ENCODE data around the gene TEN1.
"Not testable (repeated sequence)": the region's sequence is repeated elsewhere in the genome, so short reads cannot be mapped to it uniquely, and the experiment has no call there.

Gene TEN1

GRCh38 chr17:76022973-76023899 lies 44.2 kb downstream of the TEN1 start:
- in situ Hi-C loops (cut with MboI; ENCODE audit: low sequenced_read_pairs) = loop anchor here (25.0 kb wide), 1 partner anchor 89 kb away; the partner anchor contains the start of gene EXOC7

GRCh38 chr17:76023900-76024237 lies 44.8 kb downstream of the TEN1 start:
- in situ Hi-C loops (cut with MboI; ENCODE audit: low sequenced_read_pairs) = loop anchor here (25.0 kb wide), 1 partner anchor 88 kb away; the partner anchor contains the start of gene EXOC7

DNA sequence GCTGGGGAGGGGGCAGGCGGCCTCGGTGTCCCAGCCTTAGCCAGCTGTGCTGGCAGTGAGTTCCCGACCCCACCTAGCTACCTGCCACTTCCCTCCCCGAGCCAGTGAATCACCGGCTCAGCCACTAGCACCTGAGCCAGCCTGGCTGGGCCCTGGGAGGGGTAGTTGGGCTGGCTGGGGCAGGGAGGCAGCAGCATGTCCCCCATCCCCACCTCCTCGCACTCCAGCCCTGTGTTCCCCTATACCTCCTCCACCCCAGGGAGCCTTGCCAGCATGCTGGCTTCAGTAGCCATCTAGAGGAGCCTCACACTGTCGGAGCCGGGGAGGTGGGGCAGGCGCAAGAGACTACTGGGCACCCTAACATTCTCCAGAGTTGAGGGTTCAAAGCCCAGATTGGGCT lies 45.3 kb downstream of the TEN1 start:
- in situ Hi-C loops (cut with MboI; ENCODE audit: low sequenced_read_pairs) = loop anchor here (25.0 kb wide), 1 partner anchor 88 kb away; the partner anchor contains the start of gene EXOC7

DNA sequence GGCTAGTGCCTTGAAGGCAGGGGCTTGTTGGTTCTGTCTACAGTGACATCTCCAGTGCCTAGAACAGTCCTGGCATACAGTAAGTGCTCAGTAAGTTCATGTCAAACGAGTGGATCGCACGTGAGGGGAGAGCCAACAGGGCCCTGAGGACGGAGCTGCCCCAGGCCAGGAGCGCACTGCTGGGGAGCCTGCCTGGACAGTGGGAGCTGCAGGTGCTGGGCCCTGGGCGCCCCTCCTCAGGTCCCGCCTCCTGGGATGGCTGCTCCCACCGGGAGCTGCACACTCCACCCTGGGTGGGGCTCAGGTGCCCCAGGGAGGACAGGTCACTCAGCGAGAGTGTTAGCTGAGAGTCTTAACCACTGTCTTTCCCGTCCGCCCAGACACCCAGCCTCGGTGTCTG lies 46.3 kb downstream of the TEN1 start:
- in situ Hi-C loops (cut with MboI; ENCODE audit: low sequenced_read_pairs) = no loop called here

GRCh38 chr17:76026714-76027158 lies 47.7 kb downstream of the TEN1 start:
- in situ Hi-C loops (cut with MboI; ENCODE audit: low sequenced_read_pairs) = no loop called here

DNA sequence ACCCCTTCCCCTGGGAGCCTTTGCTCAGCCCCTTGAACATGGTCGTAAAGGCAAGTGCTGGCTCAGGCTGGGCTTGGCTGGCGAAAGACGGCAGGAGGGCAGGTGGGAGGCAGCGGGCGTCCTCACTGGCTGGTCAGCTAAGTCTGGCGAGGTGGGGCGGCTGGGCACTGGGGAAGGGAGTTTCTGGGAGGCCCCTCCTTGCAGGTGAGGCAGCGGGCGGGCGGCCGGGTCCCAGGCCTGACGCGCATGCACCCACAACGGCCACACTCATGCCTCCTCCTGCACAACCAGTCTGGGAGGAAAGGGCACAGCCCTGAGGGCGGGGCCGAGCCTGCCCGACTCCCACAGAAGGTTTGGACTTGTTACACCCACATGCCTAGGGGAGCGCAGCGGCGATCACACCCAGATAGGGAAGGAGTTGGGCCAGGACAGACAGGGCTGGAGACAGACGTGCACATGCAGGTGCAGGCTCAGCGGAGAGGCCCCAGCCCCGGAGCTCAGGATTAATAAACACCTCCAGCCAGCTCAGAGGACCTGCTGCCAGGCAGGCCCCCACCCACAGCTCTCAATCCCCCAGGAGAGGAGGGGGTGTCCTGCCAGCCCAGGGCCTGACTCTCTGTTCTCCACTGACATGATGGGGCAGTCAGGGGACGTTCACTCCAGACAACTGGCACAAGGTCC lies 48.3 kb downstream of the TEN1 start, which contains the start of gene EVPL:
Gene EVPL, minus strand, starts transcription at position 148 of the 681 bp plus-strand sequence. Its CDS starts 108 bp downstream, at position 40.
- in situ Hi-C loops (cut with MboI; ENCODE audit: low sequenced_read_pairs) = no loop called here

DNA sequence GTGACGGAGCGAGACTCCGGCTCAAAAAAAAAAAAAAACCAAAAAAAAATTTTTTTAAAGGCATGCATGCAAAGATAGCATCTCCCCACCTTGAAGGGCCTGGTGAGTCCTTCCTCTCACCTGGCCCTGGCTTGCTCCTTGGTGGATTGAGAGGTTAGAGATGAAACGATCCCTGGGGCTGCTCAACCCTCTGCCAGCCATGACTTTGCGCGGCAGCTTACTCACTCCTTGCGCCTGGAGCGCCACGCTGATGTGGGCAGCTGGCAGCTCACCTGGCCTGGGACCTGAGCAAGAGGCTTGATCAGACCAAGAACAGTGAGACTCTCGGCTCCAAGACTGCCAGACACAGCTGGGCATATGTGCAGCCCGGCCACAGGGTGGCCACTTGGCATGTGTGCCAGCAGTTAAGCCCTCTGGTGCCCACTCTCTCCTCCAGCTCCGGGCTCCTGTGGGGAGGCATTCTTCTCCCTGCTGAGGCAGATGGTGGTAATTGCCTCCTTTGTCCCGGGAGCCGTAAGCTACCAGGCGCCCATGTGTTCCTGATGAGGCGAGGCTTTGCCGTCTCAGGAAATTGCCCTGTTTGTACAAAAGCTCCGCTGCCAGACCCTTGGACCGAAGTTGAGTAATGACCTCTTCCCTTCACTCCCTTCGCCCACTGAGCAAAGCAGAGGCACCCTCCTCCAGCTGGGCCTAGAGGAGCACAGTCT lies 53.2 kb downstream of the TEN1 start:
- in situ Hi-C loops (cut with MboI; ENCODE audit: low sequenced_read_pairs) = no loop called here

- in situ Hi-C loops (cut with MboI; ENCODE audit: low sequenced_read_pairs) = no loop called here
These were observed 53.7 kb downstream of the TEN1 start for GRCh38 chr17:76032780-76033108.

DNA sequence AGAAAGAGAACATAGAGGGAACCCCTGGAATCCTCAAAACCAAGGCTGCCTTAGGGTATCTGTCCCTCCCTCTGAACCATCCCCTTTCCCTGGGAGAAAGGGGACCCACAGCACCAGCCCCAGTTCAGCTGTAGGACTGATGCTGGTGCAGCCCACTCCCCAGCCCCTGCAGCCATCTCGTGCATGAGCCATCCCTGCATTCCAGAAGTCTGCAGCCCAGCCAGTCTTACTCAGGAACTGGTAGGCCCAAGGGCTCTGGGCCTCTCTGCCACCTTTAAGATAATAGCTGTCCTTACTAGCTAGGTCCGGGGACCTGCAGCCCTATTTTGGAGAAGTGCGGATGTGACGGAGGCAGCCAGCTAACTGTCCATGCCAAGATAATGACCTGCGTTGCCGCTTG lies 54.1 kb downstream of the TEN1 start:
- in situ Hi-C loops (cut with MboI; ENCODE audit: low sequenced_read_pairs) = no loop called here

DNA sequence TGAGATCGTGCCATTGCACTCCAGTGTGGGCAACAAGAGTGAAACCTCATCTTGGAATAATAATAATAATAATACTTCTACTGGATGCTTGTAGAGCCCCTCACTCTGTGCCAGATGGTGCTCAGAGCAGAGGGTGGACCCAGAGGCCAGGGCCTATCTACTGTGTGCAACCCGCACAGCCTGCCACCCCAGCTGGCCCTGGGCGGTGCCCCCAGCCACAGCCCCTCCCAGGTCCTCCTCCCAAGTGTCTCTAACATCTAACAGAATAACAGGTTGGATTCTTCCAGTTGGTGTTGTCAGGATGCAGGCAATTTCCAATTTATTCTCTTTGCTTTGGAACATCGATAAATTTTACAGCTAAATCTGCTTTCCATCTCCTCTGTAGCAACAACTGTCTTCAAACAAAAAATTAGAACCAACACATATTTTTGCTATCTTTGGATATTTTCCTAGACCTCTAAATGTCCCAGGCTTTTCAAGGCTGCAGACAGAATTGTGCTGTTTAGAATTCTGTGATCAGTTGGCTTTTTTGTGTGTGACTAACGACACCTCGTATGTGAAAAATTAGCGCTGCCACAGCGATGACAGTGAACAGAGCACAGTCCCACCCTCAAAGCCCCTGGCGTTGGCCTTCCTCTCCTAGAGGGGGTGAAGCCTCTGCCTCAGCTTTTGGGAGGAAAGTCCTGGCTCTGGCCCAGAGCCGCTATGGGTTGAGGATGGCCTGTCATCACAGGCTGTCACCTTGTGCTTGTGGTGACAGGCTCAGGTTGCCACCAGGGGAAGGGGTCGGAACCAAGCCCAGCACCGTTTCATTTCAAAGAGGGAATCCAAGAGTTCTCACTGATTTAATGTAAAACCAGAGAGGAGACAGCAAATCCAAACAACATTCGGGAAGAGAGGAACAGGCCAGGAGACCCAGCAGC lies 55.6 kb downstream of the TEN1 start:
- in situ Hi-C loops (cut with MboI; ENCODE audit: low sequenced_read_pairs) = no loop called here

DNA sequence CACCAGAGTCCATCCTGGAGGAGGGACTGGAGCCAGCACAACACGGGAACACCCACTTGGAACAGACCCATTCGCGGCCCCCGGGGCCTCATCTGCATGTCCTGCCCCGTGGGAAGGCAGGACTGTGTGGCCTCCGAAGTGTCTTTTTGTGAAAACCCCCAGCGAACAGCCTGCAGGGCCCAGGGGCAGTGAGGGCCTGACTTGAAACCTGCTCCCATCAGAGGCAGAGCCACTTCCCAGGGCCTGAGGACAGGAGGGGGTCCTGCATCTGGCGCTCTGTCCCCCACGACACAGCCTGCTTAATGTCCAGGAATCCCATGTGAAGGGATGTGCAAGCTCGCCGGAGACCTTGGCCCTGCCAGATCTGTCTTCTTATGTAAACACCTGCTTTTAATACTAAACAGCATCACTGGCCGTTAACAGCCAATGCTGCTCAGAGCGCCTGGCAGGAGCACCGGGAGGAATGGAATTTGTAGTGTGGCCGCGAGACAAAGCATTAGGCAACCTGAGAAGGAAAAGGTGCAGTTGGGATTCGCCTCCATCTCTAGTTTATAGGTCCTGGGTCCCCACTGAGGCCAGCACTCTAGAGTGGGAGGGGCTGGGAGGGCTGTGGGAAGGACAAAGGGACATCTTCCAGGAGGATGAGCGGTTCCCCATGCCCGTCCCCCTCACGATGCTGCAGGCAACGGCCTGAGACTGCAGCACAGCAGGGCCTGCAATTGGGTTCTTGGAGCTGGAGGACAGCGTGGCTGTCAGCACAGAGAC lies 57.6 kb downstream of the TEN1 start:
- in situ Hi-C loops (cut with MboI; ENCODE audit: low sequenced_read_pairs) = no loop called here

DNA sequence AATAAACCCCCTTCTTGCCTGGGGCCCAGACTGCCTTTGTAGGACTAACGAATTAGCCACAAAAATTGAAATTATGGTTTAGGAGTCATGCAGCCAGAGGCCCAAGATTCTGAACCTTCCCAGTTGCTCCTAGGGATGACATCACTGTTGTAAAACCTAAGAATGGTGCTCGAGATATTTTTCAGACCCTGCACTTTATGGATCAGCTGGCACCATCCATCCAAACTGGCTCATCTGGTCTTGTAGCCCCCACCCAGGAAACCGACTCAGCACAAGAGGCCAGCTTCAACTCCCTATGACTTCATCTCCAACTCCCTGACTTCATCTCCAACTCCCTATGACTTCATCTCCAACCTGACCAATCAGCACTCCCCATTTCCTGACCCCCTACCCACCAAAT lies 59.0 kb downstream of the TEN1 start:
- in situ Hi-C loops (cut with MboI; ENCODE audit: low sequenced_read_pairs) = no loop called here

DNA sequence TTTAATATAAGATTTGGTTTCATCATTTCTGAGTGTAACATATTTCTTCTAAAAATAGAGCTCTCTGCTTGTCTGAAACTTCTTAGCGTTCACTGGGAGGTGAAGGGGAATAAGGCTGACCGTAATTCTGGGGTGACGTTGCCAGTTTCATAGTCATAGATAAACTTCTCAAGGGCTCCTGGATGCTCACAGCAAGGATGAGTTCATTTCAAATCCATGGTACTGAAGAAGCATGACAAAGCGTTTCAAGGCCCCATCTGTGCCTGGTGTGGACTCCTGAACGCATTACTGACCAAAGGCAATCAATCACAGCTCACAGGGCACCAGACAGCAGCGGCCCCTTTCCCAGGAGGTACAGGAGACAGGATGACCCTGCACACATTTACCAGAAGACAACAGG lies 60.1 kb downstream of the TEN1 start:
- in situ Hi-C loops (cut with MboI; ENCODE audit: low sequenced_read_pairs) = no loop called here

- in situ Hi-C loops (cut with MboI; ENCODE audit: low sequenced_read_pairs) = no loop called here
These were observed 61.3 kb downstream of the TEN1 start for GRCh38 chr17:76040376-76040775.

- in situ Hi-C loops (cut with MboI; ENCODE audit: low sequenced_read_pairs) = not testable (repeated sequence)
These were observed 63.8 kb downstream of the TEN1 start for GRCh38 chr17:76042868-76043267.

DNA sequence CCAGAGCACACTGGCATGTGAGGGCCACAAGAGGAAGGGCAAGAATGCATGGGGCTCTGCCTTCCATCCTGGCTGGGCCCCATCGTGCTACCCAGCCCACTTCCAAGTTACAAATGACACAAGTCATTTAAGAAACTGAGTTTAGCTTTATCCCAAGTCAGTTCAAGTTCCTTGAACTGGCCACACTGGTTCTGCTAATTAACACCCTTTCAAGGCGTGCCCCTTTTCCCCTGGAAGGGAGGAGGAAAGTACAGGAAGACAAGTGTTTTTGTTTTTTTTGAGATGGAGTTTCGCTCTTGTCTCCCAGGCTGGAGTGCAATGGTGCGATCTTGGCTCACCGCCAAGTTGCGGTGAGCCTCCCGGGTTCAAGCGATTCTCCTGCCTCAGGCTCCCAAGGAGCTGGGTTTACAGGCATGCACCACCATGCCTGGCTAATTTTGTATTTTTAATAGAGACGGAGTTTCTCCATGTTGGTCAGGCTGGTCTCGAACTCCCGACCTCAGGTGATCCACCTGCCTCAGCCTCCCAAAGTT lies 65.5 kb downstream of the TEN1 start:
- in situ Hi-C loops (cut with MboI; ENCODE audit: low sequenced_read_pairs) = not testable (repeated sequence)

GRCh38 chr17:76046064-76046463 lies 67.0 kb downstream of the TEN1 start:
- in situ Hi-C loops (cut with MboI; ENCODE audit: low sequenced_read_pairs) = no loop called here

DNA sequence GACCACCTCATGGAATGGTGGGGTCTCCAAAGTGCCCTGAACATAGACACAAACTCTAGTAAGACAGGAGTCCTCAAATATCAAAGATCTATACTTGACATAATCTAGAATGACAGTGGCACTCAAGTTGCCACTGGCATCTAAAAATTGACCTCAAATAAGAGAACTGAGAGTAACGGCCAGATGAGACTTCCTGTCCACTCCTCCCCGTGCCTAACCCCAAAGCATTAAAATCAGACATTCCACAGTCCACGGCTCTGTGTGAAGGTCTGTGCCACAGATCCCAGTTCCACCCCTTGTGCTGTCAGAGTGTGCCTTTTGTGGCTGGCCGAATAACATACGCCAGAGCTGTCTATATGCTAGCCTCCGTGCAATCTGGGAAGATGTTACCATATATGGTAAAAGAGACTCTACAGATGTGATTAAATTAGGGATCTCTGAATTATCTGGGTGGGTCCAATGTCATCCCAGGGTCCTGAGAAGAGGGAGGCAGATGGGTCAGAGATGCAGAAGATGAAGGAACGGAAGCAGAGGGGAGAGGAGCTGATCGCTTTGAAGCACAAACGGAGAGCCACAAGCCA lies 69.1 kb downstream of the TEN1 start:
- in situ Hi-C loops (cut with MboI; ENCODE audit: low sequenced_read_pairs) = no loop called here

GRCh38 chr17:76048711-76049110 lies 69.7 kb downstream of the TEN1 start:
- in situ Hi-C loops (cut with MboI; ENCODE audit: low sequenced_read_pairs) = no loop called here
